ENCODE measurements around the gene FRMD8. TPM values are rescaled to one million over a fixed set of nuclear protein-coding genes. Genes with fewer than 3 reads are reported as not detected.

FRMD8 gene
- total and polyA plus RNA-seq, 4 donors: 2.8 to 22.8 (median 15.0) TPM

GRCh38 chr11:65353376-65353775 lies 33.1 kb upstream of the FRMD8 start:
- H3K4me3 ChIP-seq (ENCODE audit: low read depth in 1 of 3, low read length in 3 of 3): no peak overlapping the region
- H3K9me3 ChIP-seq (ENCODE audit: control insufficient read depth in 4 of 4, low read length in 3 of 4): no peaks in the 10 kb centered on the region
- no peaks in the 10 kb centered on the region for H3K27me3 ChIP-seq (ENCODE audit: control insufficient read depth in 4 of 4, insufficient read depth in 4 of 4, low read length in 3 of 4)
- TF ChIP-seq HNF4G (IDR thresholded peaks at IDR 0.05) (no peak), ZBTB33 (IDR thresholded peaks at IDR 0.05) (no peak), JUND (IDR thresholded peaks at IDR 0.05) (no peak), NR2F2 (IDR thresholded peaks at IDR 0.05) (no peak), REST (IDR thresholded peaks at IDR 0.05) (no peak), SP1 (IDR thresholded peaks at IDR 0.05) (no peak), FOXA1 (IDR thresholded peaks at IDR 0.05) (no peak), FOXA2 (IDR thresholded peaks at IDR 0.05) (no peak), RXRA (IDR thresholded peaks at IDR 0.05) (no peak), GABPA (IDR thresholded peaks at IDR 0.05 in 1 of 2, conservative IDR thresholded peaks at IDR 0.05 in 1 of 2) (no peak), MAX (IDR thresholded peaks at IDR 0.05) (no peak), YY1 (IDR thresholded peaks at IDR 0.05) (no peak), HNF4A (conservative IDR thresholded peaks at IDR 0.05) (no peak), EGR1 (IDR thresholded peaks at IDR 0.05; ENCODE audit: low read depth in 2 of 2) (no peak), TAF1 (conservative IDR thresholded peaks at IDR 0.05) (no peak), RAD21 (IDR thresholded peaks at IDR 0.05) (no peak), CTCF (IDR thresholded peaks at IDR 0.05; ENCODE audit: low read depth, low read length, missing input control) (no peak)
- TF ChIP-seq, protein P1, sequence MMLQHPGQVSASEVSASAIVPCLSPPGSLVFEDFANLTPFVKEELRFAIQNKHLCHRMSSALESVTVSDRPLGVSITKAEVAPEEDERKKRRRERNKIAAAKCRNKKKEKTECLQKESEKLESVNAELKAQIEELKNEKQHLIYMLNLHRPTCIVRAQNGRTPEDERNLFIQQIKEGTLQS (IDR thresholded peaks at IDR 0.05): no peak
- DNase-seq (ENCODE audit: low spot score): no peak
- no peak overlapping the region for H3K27ac ChIP-seq (ENCODE audit: low read depth in 1 of 2, low read length in 2 of 2)
- peaks cover 0 to 34% (median 26%) of the 10 kb centered on the region in 4 donors for H3K36me3 ChIP-seq (ENCODE audit: control insufficient read depth in 4 of 4, insufficient read depth in 3 of 4, low read depth in 1 of 4, low read length in 3 of 4)
- WGBS: 92% methylated on average over 7 of the region's 7 CpGs
- no peak overlapping the region for H3K9ac ChIP-seq (ENCODE audit: low read depth in 1 of 2, low read length in 2 of 2)
- peaks cover 3 to 30% (median 18%) of the 10 kb centered on the region in 4 donors for H3K4me1 ChIP-seq (ENCODE audit: control insufficient read depth in 4 of 4, insufficient read depth in 4 of 4, low read length in 3 of 4)
